ENCODE data around the gene PPP1R8.
"Not testable (repeated sequence)": the region's sequence is repeated elsewhere in the genome, so short reads cannot be mapped to it uniquely, and the experiment has no call there.

PPP1R8 gene

GRCh38 chr1:27830621-27831440, at the start of gene PPP1R8:
Gene PPP1R8, plus strand, starts transcription at chr1:27830782. Its CDS starts 54 bp downstream, at chr1:27830836.
- Mint-ChIP-seq H3K27me3 (no peaks in the 10 kb centered on the region), H3K4me3 (peak within 1 kb of the TSS; percentile 95), H3K36me3 (no peaks in the 10 kb centered on the region), H3K9me3 (no peaks in the 10 kb centered on the region), H3K4me1 (peaks cover 36% of the 10 kb centered on the region), H3K27ac (peak within 1 kb of the TSS; percentile 96)

GRCh38 chr1:27782950-27783349, 47.6 kb upstream of the PPP1R8 start:
- H3K4me1 Mint-ChIP-seq: peaks cover 51% of the 10 kb centered on the region
- H3K27ac Mint-ChIP-seq: no peak overlapping the region
- H3K36me3 Mint-ChIP-seq: peaks cover 2% of the 10 kb centered on the region
- no peak overlapping the region for H3K4me3 Mint-ChIP-seq
- no peaks in the 10 kb centered on the region for H3K9me3 Mint-ChIP-seq
- no peaks in the 10 kb centered on the region for H3K27me3 Mint-ChIP-seq

DNA sequence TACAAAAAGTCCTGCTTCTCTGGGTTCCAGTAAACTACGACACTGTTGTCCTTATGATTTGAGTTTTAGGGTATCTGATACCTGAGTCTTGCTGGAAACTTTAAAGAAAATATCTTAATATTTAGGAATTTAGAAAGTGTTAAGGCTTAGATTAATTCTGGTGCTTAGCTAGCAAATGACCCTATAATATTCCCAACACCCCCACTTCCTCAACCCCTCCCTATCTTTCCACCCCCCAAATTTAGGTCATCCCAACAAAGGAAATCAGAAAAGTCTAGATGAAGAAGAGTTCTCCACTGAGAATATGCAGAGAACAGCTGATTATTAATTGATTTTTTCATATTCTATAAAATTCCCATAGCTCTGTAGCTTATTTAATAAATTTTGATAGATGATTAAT, 45.9 kb upstream of the PPP1R8 start:
- Mint-ChIP-seq H3K4me3 (no peak overlapping the region), H3K9me3 (no peaks in the 10 kb centered on the region), H3K27me3 (no peaks in the 10 kb centered on the region), H3K4me1 (peaks cover 48% of the 10 kb centered on the region), H3K36me3 (peaks cover 4% of the 10 kb centered on the region), H3K27ac (no peak overlapping the region)

GRCh38 chr1:27785781-27786455, 44.7 kb upstream of the PPP1R8 start:
- no peaks in the 10 kb centered on the region for H3K9me3 Mint-ChIP-seq
- peaks cover 43% of the 10 kb centered on the region for H3K4me1 Mint-ChIP-seq
- peaks cover 4% of the 10 kb centered on the region for H3K36me3 Mint-ChIP-seq
- peak overlapping the region; percentile 56 for H3K27ac Mint-ChIP-seq
- no peaks in the 10 kb centered on the region for H3K27me3 Mint-ChIP-seq
- H3K4me3 Mint-ChIP-seq: no peak overlapping the region

DNA sequence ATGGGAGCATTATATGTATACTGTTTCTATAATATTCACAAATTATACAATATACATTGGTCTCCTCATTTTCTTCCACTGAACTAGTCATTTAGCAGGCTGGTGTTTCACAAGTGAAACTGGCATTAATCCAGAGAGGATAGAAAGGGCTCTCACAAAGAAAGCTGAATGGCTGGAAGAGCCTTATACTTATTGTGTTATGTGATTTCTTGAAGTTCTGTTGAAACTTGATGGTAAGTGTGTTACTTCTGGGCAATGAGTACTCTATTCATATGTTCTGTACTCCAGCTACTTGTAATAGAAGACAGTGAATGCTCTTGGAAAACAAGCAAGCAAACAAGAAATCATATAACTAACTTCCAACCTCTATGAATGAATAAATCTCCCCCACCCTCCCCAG, 42.7 kb upstream of the PPP1R8 start:
- Mint-ChIP-seq H3K36me3 (peaks cover 4% of the 10 kb centered on the region), H3K27me3 (no peaks in the 10 kb centered on the region), H3K4me3 (no peak overlapping the region), H3K9me3 (no peaks in the 10 kb centered on the region), H3K27ac (no peak overlapping the region), H3K4me1 (peaks cover 32% of the 10 kb centered on the region)

DNA sequence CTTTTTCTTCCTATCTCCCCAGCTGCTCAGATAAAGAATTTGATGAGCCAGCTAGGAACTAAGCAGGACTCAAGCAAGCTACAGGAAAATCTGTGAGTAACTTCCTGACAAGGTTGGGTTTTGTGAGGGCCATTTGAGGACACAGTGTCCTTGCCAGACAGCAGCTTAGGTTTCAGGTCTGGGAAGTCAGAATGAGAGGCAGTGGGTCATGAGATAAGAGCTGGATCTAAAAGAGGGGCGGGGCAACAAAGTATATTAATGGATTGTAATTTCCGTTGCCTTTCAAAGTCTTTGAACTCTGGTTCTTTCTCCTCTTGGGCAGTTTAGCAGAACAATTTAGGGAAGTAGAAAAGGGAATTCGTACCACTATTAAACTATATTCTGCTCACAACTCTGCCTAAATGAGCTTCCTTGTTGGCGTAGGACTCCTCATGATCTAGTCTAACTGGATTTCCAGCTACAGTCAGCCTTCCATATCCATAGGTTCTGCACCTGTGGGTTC, 41.0 kb upstream of the PPP1R8 start:
- Mint-ChIP-seq H3K27me3 (no peaks in the 10 kb centered on the region), H3K27ac (no peak overlapping the region), H3K36me3 (peaks cover 4% of the 10 kb centered on the region), H3K4me3 (no peak overlapping the region), H3K9me3 (no peaks in the 10 kb centered on the region), H3K4me1 (peaks cover 25% of the 10 kb centered on the region)

DNA sequence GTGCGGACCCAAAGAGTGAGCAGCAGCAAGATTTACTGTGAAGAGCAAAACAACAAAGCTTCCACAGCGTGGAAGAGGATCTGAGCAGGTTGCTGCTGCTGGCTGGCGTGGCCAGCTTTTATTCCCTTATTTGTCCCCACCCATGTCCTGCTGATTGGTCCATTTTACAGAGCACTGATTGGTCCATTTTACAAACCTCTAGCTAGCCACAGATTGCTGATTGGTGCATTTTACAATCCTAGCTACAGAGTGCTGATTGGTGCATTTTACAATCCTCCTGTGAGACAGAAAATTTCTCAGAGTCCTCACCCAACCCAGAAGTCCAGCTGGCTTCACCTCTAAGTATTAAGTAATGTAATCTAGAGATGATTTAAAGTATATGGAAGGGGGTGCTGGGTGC, 40.3 kb upstream of the PPP1R8 start:
- H3K4me1 Mint-ChIP-seq: peaks cover 19% of the 10 kb centered on the region
- H3K36me3 Mint-ChIP-seq, H3K27me3 Mint-ChIP-seq: not testable (repeated sequence)

GRCh38 chr1:27795601-27796000, 35.0 kb upstream of the PPP1R8 start:
- no peak overlapping the region for H3K27ac Mint-ChIP-seq
- H3K36me3 Mint-ChIP-seq: peaks cover 13% of the 10 kb centered on the region
- H3K9me3 Mint-ChIP-seq: no peaks in the 10 kb centered on the region
- H3K4me3 Mint-ChIP-seq: no peak overlapping the region
- H3K27me3 Mint-ChIP-seq: no peaks in the 10 kb centered on the region
- no peaks in the 10 kb centered on the region for H3K4me1 Mint-ChIP-seq

More for the DNA sequence above, 40.3 kb upstream of the PPP1R8 start:
- not testable (repeated sequence) for H3K27ac Mint-ChIP-seq, H3K4me3 Mint-ChIP-seq, H3K9me3 Mint-ChIP-seq

DNA sequence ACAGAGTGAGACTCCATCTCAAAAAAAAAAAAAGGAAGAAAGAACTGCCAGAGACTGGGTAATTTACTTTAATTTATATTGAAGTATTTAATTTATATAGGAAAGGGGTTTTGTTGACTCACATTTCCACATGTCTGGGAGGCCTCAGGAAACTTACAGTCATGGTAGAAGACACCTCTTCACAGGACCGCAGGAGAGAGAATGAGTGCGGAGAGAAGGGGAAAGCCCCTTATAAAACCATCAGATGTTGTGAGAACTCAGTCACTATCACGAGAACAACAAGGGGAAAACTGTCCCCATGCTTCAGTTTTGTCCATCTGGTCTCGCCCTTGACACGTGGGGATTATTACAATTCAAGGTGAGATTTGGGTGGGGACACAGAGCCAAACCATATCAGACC, 25.8 kb upstream of the PPP1R8 start:
- Mint-ChIP-seq H3K27me3 (no peaks in the 10 kb centered on the region), H3K27ac (peak overlapping the region; percentile 30), H3K9me3 (no peaks in the 10 kb centered on the region), H3K4me1 (peaks cover 4% of the 10 kb centered on the region), H3K36me3 (peaks cover 20% of the 10 kb centered on the region), H3K4me3 (no peak overlapping the region)

DNA sequence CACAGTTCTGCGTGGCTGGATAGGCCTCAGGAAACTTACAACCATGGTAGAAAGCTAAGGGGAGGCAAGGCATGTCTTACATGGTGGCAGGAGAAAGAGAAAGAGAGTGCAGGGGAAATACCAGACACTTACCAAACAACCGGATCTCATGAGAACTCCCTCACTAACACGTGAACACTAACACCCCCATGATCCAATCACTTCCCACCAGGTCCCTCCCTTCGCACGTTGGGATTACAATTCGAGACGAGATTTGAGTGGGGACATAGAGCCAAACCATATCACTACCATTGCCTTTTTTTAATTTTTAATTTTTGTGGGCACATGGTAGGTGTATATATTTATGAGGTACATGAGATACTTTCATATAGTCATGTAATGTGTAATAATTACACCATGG, 23.8 kb upstream of the PPP1R8 start:
- H3K36me3 Mint-ChIP-seq: peaks cover 16% of the 10 kb centered on the region
- H3K27me3 Mint-ChIP-seq: no peaks in the 10 kb centered on the region
- H3K4me3 Mint-ChIP-seq: no peak overlapping the region
- H3K9me3 Mint-ChIP-seq: no peaks in the 10 kb centered on the region
- H3K27ac Mint-ChIP-seq: no peak overlapping the region
- peaks cover 4% of the 10 kb centered on the region for H3K4me1 Mint-ChIP-seq

DNA sequence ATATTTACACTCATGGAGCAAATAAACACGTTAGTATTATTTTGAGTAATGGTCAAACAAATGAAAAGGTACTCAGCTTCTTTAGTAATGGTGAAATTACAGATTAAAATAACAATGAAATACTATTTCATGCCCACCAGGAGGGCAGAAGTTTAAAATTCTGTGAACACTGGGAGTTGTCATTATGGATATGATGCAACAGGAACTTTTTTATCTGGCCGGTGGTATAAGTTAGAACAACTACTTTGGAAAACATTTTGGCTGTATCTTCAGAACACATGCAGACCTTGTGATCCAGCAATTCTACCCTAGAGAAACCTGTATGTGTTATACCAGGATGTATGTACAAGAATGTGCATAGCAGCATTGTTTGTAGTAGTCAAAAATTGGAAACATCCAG, 23.2 kb upstream of the PPP1R8 start:
- Mint-ChIP-seq H3K4me3 (no peak overlapping the region), H3K36me3 (peaks cover 16% of the 10 kb centered on the region), H3K4me1 (peaks cover 4% of the 10 kb centered on the region), H3K27me3 (no peaks in the 10 kb centered on the region), H3K9me3 (no peaks in the 10 kb centered on the region), H3K27ac (no peak overlapping the region)

GRCh38 chr1:27808131-27808530, 22.5 kb upstream of the PPP1R8 start:
- not testable (repeated sequence) for H3K9me3 Mint-ChIP-seq, H3K27me3 Mint-ChIP-seq, H3K4me3 Mint-ChIP-seq, H3K4me1 Mint-ChIP-seq, H3K27ac Mint-ChIP-seq
- H3K36me3 Mint-ChIP-seq: peaks cover 12% of the 10 kb centered on the region

DNA sequence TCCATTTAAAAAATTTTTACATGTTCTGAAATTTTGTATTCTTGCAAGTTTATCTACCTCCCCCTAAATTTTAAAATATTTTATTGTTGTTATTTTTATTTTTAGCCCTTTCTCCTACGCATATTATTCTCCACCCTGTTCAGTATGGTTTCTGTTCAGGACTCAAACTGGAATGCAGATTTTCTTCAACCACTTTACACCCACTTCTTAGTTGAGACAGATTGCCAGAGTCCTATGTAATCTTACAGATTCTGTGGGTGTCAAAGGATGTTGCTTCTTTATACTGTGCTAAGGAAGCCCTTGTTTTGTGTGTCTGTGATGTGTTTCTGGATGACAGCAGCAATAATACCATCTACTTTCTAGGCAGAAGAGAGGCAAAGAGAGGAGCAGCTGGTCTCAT, 20.7 kb upstream of the PPP1R8 start:
- Mint-ChIP-seq H3K4me1 (peaks cover 1% of the 10 kb centered on the region), H3K36me3 (peaks cover 7% of the 10 kb centered on the region), H3K4me3 (no peak overlapping the region), H3K9me3 (no peaks in the 10 kb centered on the region), H3K27me3 (no peaks in the 10 kb centered on the region), H3K27ac (no peak overlapping the region)

GRCh38 chr1:27811741-27812500, 18.7 kb upstream of the PPP1R8 start:
- no peaks in the 10 kb centered on the region for H3K4me1 Mint-ChIP-seq
- no peaks in the 10 kb centered on the region for H3K9me3 Mint-ChIP-seq
- no peaks in the 10 kb centered on the region for H3K27me3 Mint-ChIP-seq
- no peak overlapping the region for H3K4me3 Mint-ChIP-seq
- peaks cover 6% of the 10 kb centered on the region for H3K36me3 Mint-ChIP-seq
- no peak overlapping the region for H3K27ac Mint-ChIP-seq

GRCh38 chr1:27816921-27817630, 13.5 kb upstream of the PPP1R8 start:
- Mint-ChIP-seq H3K4me1 (no peaks in the 10 kb centered on the region), H3K9me3 (no peaks in the 10 kb centered on the region), H3K36me3 (peaks cover 6% of the 10 kb centered on the region), H3K27ac (no peak overlapping the region), H3K4me3 (no peak overlapping the region), H3K27me3 (no peaks in the 10 kb centered on the region)

Measured in activated naive CD4-positive, alpha-beta T cell treated with anti-CD3 and anti-CD28 coated beads, Interleukin-2, amount 50 U/mL, for 24 hours (primary cell).